Measurements from ENCODE around the gene PDK2.
A peak's percentile ranks its signal among the peaks of the same experiment; 100 is the strongest.

PDK2 gene

DNA sequence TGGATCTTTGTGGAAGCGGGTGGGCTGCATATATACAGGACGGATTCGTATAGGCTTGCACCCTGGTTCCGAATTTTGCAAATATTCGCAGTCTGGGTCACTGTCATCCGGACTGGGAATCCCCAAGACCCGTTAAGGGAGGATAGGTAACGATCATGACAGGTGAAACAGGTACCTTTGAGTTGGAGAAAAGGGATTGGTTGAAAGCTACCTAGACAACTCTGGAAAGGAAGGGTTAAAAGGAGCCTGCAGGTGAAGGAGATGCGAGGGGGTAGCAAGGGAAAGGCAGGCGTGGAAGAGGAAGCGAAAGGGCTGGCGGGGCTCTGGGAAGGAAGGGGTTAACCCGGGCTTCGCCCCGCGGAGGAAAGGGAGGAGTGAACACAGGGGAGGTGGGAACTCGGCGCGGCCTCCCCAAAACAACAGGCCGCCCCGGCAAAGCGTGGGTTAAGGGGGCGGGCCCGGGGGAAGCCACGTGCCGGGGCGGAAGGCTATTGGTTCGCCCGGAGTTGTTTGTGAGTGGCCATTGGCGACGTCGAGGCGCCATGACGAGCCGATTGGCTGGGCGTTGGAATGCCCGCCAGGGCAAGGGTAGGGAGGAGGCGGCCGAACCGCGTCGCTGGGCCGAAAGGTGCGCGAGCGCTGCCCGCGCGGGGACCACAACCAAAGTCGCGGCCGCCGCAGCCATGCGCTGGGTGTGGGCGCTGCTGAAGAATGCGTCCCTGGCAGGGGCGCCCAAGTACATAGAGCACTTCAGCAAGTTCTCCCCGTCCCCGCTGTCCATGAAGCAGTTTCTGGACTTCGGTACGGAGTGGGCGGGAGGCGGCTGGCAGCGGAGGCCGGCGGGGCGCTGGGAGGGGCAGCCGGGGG is at the start of gene PDK2:
PDK2 (plus strand) TSS at position 599 of the 867 bp plus-strand sequence; CDS start at position 684, 85 bp downstream.
- peak; percentile 90 to 93 for DNase-seq (ENCODE audit: low read depth in 2 of 2)

GRCh38 chr17:50046179-50046578 is 49.0 kb upstream of the PDK2 start:
- DNase-seq (ENCODE audit: low read depth in 2 of 2), result no peak

DNA sequence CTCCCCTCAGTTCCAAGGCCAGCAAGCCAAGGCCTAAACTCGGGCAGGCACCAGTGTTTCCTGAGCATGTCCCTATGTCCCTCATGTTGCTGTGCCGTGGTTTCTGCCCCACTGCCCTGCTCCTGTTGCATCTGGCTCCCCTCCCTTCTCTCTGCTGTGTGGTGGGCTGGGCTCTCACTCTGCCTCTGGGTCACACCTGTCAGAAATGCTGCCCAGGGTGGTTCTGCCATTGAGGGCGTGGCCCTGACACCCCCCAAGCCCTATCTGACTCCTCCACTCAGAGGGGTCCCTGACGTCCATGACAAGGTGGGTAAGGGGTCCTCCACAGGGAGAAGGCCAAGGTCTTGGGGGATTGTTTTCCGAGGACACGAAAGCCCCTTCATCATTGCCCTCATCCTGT is 48.5 kb upstream of the PDK2 start:
- no peak for DNase-seq (ENCODE audit: low read depth in 2 of 2)

DNA sequence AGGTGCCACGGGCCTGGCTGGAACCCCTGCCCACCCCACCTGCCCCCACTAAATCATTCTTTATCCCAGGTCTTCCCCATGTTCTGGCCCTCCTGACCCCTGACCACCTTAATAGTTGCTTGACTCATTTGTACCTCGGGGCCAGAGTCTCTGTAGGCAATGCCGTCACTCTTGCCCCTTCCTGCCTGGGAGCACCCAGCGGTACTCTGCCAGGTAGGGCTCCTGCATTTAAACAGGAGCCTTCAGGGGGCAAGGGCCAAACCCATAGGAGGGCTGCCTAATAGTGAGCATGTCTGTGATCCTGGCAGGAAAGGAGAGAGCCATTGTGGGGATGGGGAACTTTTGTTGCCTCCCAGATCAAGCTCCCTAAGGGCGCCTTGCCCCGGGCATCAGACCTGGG is 48.1 kb upstream of the PDK2 start:
- DNase-seq (ENCODE audit: low read depth in 2 of 2), result no peak

DNA sequence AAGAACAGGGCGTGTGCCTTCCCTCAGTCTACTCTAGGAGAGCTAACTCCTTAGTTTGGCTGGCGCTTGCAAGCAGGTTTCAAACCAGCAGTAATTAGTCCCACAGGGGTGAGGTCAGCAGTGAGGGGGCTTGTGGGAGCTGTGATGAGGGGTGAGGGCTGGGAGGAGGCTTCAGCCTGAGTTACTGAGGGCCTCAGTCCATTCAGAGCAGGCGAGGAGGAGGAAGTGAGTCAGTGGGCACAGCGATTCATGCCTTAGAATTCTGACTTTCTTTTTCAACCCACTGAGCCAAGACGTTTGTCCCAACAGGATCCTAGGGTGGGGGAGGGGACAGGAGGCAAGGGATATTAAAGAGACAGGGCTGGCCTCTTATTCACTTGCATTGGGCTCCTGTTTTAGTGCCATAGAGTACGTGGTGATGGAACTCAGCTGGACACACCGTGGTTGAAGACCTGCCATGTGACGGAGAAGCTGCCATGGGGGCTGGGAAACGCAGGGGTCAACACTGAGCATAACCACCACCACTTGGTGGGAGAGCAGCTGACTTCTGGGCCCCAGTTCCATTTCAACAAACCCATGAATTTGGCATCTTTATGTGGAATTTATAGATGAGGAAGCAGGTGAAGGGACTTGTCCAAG is 47.5 kb upstream of the PDK2 start:
- no peak for DNase-seq (ENCODE audit: low read depth in 2 of 2)

- no peak for DNase-seq (ENCODE audit: low read depth in 2 of 2)
These were observed 46.9 kb upstream of the PDK2 start for GRCh38 chr17:50048146-50048720.

DNA sequence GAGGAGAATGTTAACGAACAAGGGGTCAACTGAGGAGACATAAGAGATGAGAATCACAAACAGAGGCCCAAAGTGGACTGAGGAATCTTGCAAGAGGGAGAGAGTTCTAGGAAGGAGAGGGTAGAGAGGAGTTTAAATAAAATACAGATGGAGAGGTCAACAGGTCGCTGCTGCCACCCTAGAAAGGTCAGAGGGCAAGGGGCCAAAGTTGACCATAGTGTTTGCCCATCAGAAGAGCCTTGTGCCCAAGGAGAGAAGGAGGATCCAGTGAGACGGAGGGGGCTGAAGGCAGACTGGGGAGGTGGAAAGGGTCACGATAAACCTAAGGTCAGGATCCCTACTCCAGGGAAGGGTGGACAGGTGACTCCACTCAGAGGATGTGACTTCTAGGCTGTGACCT is 46.2 kb upstream of the PDK2 start:
- DNase-seq (ENCODE audit: low read depth in 2 of 2), result no peak

- no peak for DNase-seq (ENCODE audit: low read depth in 2 of 2)
These were observed 45.5 kb upstream of the PDK2 start for GRCh38 chr17:50049636-50050035.

- DNase-seq (ENCODE audit: low read depth in 2 of 2), result no peak
These were observed 44.6 kb upstream of the PDK2 start for GRCh38 chr17:50050431-50051032.

- DNase-seq (ENCODE audit: low read depth in 2 of 2), result peak; percentile 23 to 54
These were observed 44.0 kb upstream of the PDK2 start for GRCh38 chr17:50051082-50051576.

DNA sequence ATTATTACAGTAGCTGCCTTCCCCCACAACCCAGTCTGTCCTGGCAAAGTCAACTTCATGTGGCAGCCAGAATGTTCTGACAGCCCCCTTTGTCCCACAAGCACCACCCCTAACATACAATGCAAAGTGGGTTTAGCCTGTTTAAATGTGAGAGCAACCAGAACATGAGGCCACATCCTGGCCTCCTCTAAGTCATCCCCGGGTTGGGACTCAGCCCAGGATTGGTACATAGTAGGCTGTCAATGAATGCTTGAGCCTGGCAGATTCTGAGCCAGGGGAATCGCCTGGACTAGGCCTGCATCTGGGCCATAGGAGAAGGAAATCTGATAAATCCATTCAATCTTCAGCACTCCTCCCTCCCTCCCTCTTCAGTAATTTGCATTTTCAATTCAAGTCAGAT is 43.5 kb upstream of the PDK2 start:
- no peak for DNase-seq (ENCODE audit: low read depth in 2 of 2)

- no peak for DNase-seq (ENCODE audit: low read depth in 2 of 2)
These were observed 42.8 kb upstream of the PDK2 start for GRCh38 chr17:50052241-50052796.

- DNase-seq (ENCODE audit: low read depth in 2 of 2), result no peak
These were observed 42.1 kb upstream of the PDK2 start for GRCh38 chr17:50052822-50053653.

- no peak for DNase-seq (ENCODE audit: low read depth in 2 of 2)
These were observed 41.5 kb upstream of the PDK2 start for GRCh38 chr17:50053654-50053960.

- DNase-seq (ENCODE audit: low read depth in 2 of 2), result no peak
These were observed 40.1 kb upstream of the PDK2 start for GRCh38 chr17:50055055-50055425.

DNA sequence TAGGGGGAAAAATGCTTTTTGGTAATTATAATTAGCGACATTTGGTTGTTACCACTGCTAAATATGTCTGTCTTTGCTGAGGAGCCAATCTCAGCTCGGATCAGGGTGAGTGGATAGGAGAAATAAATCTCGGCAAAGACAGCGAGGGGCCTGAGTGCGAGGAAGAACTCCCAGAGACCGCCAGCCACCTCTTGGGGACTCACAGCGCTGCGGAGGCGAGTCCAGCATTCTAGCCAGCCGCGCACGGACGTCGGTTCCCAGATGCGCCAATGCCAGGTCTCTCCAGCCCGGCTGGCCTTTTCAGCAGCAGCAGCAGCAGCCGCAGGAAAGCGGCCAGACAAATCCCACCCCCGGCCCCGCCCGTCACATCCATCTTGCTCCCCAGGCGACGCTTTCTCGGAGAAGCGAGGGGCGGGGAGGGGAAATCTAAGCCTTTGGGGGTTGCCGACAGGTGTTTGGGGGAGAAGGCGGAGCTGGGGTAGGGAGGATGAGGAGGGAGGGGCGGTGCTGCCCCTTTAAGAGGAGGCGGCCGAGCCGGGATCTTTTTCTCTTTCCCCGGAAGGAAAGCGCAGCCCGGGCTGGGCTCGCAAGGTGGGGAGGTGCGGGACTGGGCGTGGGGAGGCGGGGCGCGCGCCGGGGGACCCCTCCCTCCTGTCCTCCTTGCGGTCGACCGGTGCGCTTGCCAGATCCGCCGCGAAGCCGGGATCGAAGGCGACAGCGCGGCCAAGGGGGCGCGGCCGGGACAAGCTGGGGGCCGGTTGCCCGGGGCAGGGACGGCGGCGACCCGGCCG is 39.5 kb upstream of the PDK2 start, which contains the start of gene ITGA3:
ITGA3 (plus strand) TSS at position 685 of the 791 bp plus-strand sequence. CDS start 330 bp downstream, outside the sequence.
- DNase-seq (ENCODE audit: low read depth in 2 of 2), result peak; percentile 30 to 32

- peak; percentile 34 to 44 for DNase-seq (ENCODE audit: low read depth in 2 of 2)
These were observed 38.8 kb upstream of the PDK2 start for GRCh38 chr17:50056217-50056960.

DNA sequence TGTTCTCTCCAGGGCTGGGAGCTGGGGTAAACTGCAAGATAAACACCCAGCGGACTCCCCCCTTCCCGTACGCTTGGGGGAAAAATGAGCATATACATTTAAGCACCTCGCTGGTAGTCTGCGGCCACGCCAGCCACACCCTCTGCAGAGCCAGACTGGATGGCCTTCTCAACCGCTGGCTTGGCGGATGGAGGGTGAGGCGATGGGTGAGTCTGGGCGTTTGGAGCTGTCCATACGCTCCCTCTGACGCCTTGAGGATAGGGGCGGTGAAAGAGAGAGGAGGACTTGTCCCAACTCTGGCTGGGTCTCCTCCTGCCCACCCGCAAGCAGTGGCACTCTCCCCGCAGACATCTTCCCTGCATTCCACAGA is 38.2 kb upstream of the PDK2 start:
- DNase-seq (ENCODE audit: low read depth in 2 of 2), result no peak

DNA sequence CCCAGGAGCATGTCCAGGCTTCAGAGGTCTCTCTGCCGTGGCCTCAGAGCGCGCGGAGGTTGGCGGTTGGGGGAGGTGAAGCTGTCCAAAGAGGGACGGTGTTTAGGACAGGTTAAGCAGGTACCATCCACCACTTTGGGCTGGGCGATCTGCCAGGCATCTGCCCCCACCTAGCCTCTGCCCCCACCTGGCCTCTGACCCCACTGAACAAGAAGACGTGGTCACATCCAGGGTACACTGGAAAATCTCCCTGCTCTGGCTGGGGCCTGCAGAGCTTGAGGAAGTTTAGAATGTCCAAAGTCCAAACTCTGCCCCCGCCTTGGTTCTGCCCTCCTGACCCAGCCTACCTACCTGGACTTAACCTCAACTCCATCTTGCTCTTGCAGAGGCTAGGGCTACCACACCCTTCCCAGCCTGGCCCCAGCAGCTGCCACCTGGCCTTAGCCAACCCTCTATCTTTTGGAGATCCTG is 37.6 kb upstream of the PDK2 start:
- no peak for DNase-seq (ENCODE audit: low read depth in 2 of 2)

All from stimulated activated CD8-positive, alpha-beta memory T cell treated with anti-CD3 and anti-CD28 coated beads, Interleukin-15, amount 100 ng/mL, for 4 hours (primary cell).